Measurements from ENCODE around the gene MAML2. TPM values are rescaled to one million over a fixed set of nuclear protein-coding genes. Genes with fewer than 3 reads are reported as not detected.

MAML2 gene
- total and polyA plus RNA-seq, 2 of the 13 experiments (the other 11 are each of a cell fraction or from before 2014, with no cell fraction given): 2.3 to 25.9 TPM

GRCh38 chr11:96114178-96115064 lies 228.6 kb downstream of the MAML2 start (continued):
- TF ChIP-seq KLF12 (CRISPR knock-in tag; IDR thresholded peaks at IDR 0.05; ENCODE audit: borderline replicate concordance) (no peak), ZNF792 (CRISPR knock-in tag; IDR thresholded peaks at IDR 0.05) (no peak), ARID4A (CRISPR knock-in tag; IDR thresholded peaks at IDR 0.05; ENCODE audit: borderline replicate concordance) (no peak), ZBED4 (CRISPR knock-in tag; IDR thresholded peaks at IDR 0.05; ENCODE audit: borderline replicate concordance) (no peak), ZFX (CRISPR knock-in tag; IDR thresholded peaks at IDR 0.05; ENCODE audit: low read depth) (peak; percentile 29; the same call in 1 of the 2 replicates), ZBTB8A (CRISPR knock-in tag; IDR thresholded peaks at IDR 0.05; ENCODE audit: borderline replicate concordance, low read depth) (no peak), ZBTB49 (CRISPR knock-in tag; IDR thresholded peaks at IDR 0.05; ENCODE audit: borderline replicate concordance) (no peak), ZNF484 (CRISPR knock-in tag; IDR thresholded peaks at IDR 0.05; ENCODE audit: borderline replicate concordance, low read depth) (no peak), YEATS2 (CRISPR knock-in tag; IDR thresholded peaks at IDR 0.05; ENCODE audit: borderline replicate concordance) (no peak), ZNF280B (CRISPR knock-in tag; IDR thresholded peaks at IDR 0.05; ENCODE audit: borderline replicate concordance) (no peak), ZNF512 (CRISPR knock-in tag; IDR thresholded peaks at IDR 0.05) (no peak), ZNF720 (CRISPR knock-in tag; IDR thresholded peaks at IDR 0.05) (no peak), ZNF431 (CRISPR knock-in tag; IDR thresholded peaks at IDR 0.05; ENCODE audit: borderline replicate concordance, low read depth) (no peak)
